ENCODE results near the gene SLF2.
"Not testable (repeated sequence)": the region's sequence is repeated elsewhere in the genome, so short reads cannot be mapped to it uniquely, and the experiment has no call there.

The SLF2 gene

DNA sequence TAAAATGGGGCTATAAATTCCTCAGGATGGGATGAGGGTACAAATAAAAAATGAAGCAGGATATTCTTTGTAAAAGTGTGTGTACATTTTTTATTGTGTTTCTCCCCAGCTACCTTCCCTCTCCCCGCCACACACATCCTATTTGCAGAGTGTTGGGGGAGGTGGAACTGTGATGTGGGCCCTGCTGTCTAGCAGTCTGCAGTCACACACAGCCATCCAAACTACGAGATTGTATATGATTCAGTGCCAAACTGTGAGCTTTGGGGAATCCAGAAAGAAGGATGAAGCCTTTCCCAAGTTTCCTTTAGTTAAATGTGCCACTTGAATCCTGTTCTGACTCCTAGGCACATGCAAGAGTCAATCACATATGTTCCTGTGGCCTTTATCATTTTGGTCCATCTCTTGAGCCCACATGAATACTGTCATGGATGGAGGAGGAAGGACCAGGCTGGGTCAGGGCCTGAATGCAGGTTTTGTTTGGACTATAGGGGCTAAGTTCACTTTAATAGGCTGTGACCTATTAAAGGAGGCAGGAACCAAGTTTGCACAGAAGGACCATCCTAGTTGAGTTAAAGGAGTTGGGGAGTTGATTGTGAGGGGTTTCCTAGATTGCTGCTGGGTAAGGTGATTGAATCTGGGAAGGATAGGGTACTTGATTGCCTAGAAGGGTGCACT is 55.4 kb downstream of the SLF2 start:
- H3K4me3 ChIP-seq (ENCODE audit: low read depth in 1 of 5, low read length in 5 of 5): peak overlapping the region in 1 of 5 donors; percentile 69

GRCh38 chr10:100968863-100969186 is 56.1 kb downstream of the SLF2 start:
- H3K9me3 ChIP-seq (ENCODE audit: control insufficient read depth in 5 of 5, low read length in 5 of 5): no peaks in the 10 kb centered on the region
- peak overlapping the region in 4 of 5 donors; percentile 2 to 79 (median 50) for H3K9ac ChIP-seq (ENCODE audit: low read length in 5 of 5)
- peaks cover 2 to 16% (median 14%) of the 10 kb centered on the region in 5 donors for H3K4me1 ChIP-seq (ENCODE audit: control insufficient read depth in 5 of 5, insufficient read depth in 5 of 5, low read length in 5 of 5)
- peaks cover 9 to 25% (median 18%) of the 10 kb centered on the region in 5 donors for H3K36me3 ChIP-seq (ENCODE audit: control insufficient read depth in 5 of 5, insufficient read depth in 5 of 5, low read length in 5 of 5)
- no peaks in the 10 kb centered on the region for H3K27me3 ChIP-seq (ENCODE audit: control insufficient read depth in 5 of 5, insufficient read depth in 4 of 5, low read length in 5 of 5)
- peak overlapping the region; percentile 47 to 74 (median 69) for H3K4me3 ChIP-seq (ENCODE audit: low read depth in 1 of 5, low read length in 5 of 5)
- H3K27ac ChIP-seq (ENCODE audit: low read depth, low read length): no peak overlapping the region

More for the DNA sequence above, 55.4 kb downstream of the SLF2 start:
- Histone ChIP-seq H3K9ac (ENCODE audit: low read length in 5 of 5) (peak overlapping the region in 2 of 5 donors; percentile 26 to 39), H3K36me3 (ENCODE audit: control insufficient read depth in 5 of 5, insufficient read depth in 5 of 5, low read length in 5 of 5) (peaks cover 14 to 29% (median 19%) of the 10 kb centered on the region in 5 donors), H3K4me1 (ENCODE audit: control insufficient read depth in 5 of 5, insufficient read depth in 5 of 5, low read length in 5 of 5) (peaks cover 2 to 16% (median 14%) of the 10 kb centered on the region in 5 donors), H3K9me3 (ENCODE audit: control insufficient read depth in 5 of 5, low read length in 5 of 5) (no peaks in the 10 kb centered on the region), H3K27me3 (ENCODE audit: control insufficient read depth in 5 of 5, insufficient read depth in 4 of 5, low read length in 5 of 5) (no peaks in the 10 kb centered on the region), H3K27ac (ENCODE audit: low read depth, low read length) (no peak overlapping the region)

DNA sequence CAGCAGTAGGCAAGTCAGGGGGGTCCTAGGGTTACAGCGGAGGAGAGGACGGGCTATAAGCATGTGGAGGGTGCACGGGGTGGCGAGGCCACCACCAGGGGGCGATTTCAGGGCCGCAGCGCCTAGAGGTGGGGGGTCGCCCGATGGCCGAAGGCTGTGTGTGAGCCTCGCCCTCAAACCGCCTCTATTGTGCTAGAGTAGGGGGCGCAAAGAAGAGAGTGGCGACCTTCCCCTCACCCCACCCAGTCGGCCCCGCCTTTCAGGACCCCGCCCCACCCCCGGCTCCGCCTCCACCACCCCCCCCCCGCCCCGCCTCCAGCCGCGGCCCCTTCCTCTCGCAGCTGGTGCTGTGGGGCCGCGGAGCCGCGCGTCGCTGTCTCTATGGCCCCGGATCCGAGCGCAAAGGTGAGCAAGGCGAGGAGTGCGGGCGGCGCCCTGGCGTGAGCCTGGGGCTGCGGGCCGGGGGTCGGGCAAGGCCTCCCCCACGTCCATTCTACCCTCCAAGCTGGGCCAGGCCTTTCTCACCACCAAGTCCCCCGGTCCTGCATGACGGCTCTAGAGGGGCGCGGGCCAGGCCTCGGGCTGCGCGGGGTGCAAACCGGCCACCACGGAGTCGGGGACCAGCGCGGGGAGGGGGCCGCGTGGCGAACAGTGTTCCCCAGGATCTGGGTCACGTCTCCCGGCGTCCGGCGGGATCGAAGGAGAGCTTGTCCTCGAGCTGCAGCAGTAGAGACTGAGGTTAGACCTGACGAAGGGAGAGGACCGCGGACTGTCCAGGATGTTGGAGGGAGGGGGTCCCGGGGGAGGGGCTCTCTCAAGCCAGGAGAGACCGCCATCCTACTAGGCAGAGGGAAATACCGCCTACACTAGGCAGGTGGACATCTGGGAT is 56.7 kb downstream of the SLF2 start, which contains the start of gene SEMA4G:
TSS of gene SEMA4G (plus strand) at position 318 of the 889 bp plus-strand sequence. CDS start 3,409 bp downstream, outside the sequence.
- H3K36me3 ChIP-seq (ENCODE audit: control insufficient read depth in 5 of 5, insufficient read depth in 5 of 5, low read length in 5 of 5): peaks cover 5 to 19% (median 12%) of the 10 kb centered on the region in 5 donors
- peak within 1 kb of the TSS; percentile 47 to 74 (median 69) for H3K4me3 ChIP-seq (ENCODE audit: low read depth in 1 of 5, low read length in 5 of 5)
- peaks cover 2 to 16% (median 14%) of the 10 kb centered on the region in 5 donors for H3K4me1 ChIP-seq (ENCODE audit: control insufficient read depth in 5 of 5, insufficient read depth in 5 of 5, low read length in 5 of 5)
- H3K9ac ChIP-seq (ENCODE audit: low read length in 5 of 5): peak within 1 kb of the TSS in 4 of 5 donors; percentile 20 to 79 (median 60)
- no peaks in the 10 kb centered on the region for H3K27me3 ChIP-seq (ENCODE audit: control insufficient read depth in 5 of 5, insufficient read depth in 4 of 5, low read length in 5 of 5)
- no peaks in the 10 kb centered on the region for H3K9me3 ChIP-seq (ENCODE audit: control insufficient read depth in 5 of 5, low read length in 5 of 5)
- H3K27ac ChIP-seq (ENCODE audit: low read depth, low read length): no peak within 1 kb of the TSS

DNA sequence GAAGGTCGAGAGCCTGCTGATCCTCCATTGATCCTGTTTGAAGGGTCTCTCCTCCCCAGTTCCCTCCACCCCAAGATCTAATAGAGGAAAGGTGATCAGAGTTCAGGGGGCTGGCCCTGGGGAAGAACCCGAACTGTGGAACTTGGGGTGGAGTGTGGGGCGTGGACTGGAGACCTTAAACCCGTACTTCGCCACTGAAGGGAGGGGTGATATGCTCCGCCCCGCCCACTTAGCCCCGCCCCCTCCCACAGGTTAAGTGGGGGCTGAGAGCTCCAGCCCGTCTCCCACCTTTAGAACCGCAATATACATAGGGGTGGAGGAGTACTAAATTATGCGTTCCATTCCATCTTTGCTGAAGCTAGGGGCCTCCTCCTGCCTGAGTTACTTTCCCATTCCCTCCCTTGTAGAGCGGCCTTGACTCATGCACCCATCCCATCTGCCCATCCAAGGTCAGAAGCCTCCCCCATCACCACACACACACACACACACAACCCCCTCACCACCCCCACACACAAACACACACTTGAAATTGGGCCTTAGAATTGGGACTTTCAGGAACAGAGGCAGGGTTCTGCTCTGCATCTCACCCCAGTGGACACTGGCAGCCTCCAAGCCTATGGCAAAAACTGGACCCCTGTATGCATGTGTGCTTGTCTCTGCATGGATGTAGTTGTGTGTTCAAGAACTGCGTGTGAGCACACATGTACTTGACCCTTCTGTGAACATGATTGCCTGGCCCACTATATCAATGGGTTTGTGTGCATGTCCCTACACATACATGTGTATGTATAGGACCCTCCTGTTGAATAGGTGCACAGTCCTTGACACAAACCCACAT is 57.5 kb downstream of the SLF2 start:
- peak overlapping the region in 3 of 5 donors; percentile 53 to 73 (median 59) for H3K9ac ChIP-seq (ENCODE audit: low read length in 5 of 5)

GRCh38 chr10:100970914-100971811 is 58.4 kb downstream of the SLF2 start:
- H3K9me3 ChIP-seq (ENCODE audit: control insufficient read depth in 5 of 5, low read length in 5 of 5): no peaks in the 10 kb centered on the region
- no peak overlapping the region for H3K9ac ChIP-seq (ENCODE audit: low read length in 5 of 5)
- no peak overlapping the region for H3K27ac ChIP-seq (ENCODE audit: low read depth, low read length)
- no peak overlapping the region for H3K4me3 ChIP-seq (ENCODE audit: low read depth in 1 of 5, low read length in 5 of 5)
- H3K36me3 ChIP-seq (ENCODE audit: control insufficient read depth in 5 of 5, insufficient read depth in 5 of 5, low read length in 5 of 5): peaks cover 0 to 8% (median 5%) of the 10 kb centered on the region in 5 donors
- H3K27me3 ChIP-seq (ENCODE audit: control insufficient read depth in 5 of 5, insufficient read depth in 4 of 5, low read length in 5 of 5): no peaks in the 10 kb centered on the region
- peaks cover 2 to 16% (median 14%) of the 10 kb centered on the region in 5 donors for H3K4me1 ChIP-seq (ENCODE audit: control insufficient read depth in 5 of 5, insufficient read depth in 5 of 5, low read length in 5 of 5)

More for the DNA sequence above, 57.5 kb downstream of the SLF2 start:
- H3K27ac ChIP-seq (ENCODE audit: low read depth, low read length): no peak overlapping the region
- no peaks in the 10 kb centered on the region for H3K9me3 ChIP-seq (ENCODE audit: control insufficient read depth in 5 of 5, low read length in 5 of 5)
- peaks cover 2 to 16% (median 14%) of the 10 kb centered on the region in 5 donors for H3K4me1 ChIP-seq (ENCODE audit: control insufficient read depth in 5 of 5, insufficient read depth in 5 of 5, low read length in 5 of 5)
- peak overlapping the region; percentile 35 to 71 (median 56) for H3K4me3 ChIP-seq (ENCODE audit: low read depth in 1 of 5, low read length in 5 of 5)
- H3K36me3 ChIP-seq (ENCODE audit: control insufficient read depth in 5 of 5, insufficient read depth in 5 of 5, low read length in 5 of 5): peaks cover 4 to 16% (median 12%) of the 10 kb centered on the region in 5 donors
- no peaks in the 10 kb centered on the region for H3K27me3 ChIP-seq (ENCODE audit: control insufficient read depth in 5 of 5, insufficient read depth in 4 of 5, low read length in 5 of 5)

GRCh38 chr10:100972115-100972903 is 59.5 kb downstream of the SLF2 start:
- H3K27me3 ChIP-seq (ENCODE audit: control insufficient read depth in 5 of 5, insufficient read depth in 4 of 5, low read length in 5 of 5): no peaks in the 10 kb centered on the region
- no peaks in the 10 kb centered on the region for H3K9me3 ChIP-seq (ENCODE audit: control insufficient read depth in 5 of 5, low read length in 5 of 5)
- H3K4me1 ChIP-seq (ENCODE audit: control insufficient read depth in 5 of 5, insufficient read depth in 5 of 5, low read length in 5 of 5): peaks cover 2 to 16% (median 14%) of the 10 kb centered on the region in 5 donors
- H3K4me3 ChIP-seq (ENCODE audit: low read depth in 1 of 5, low read length in 5 of 5): no peak overlapping the region
- H3K36me3 ChIP-seq (ENCODE audit: control insufficient read depth in 5 of 5, insufficient read depth in 5 of 5, low read length in 5 of 5): peaks cover 0 to 1% (median 0%) of the 10 kb centered on the region in 5 donors
- H3K27ac ChIP-seq (ENCODE audit: low read depth, low read length): no peak overlapping the region
- H3K9ac ChIP-seq (ENCODE audit: low read length in 5 of 5): no peak overlapping the region

DNA sequence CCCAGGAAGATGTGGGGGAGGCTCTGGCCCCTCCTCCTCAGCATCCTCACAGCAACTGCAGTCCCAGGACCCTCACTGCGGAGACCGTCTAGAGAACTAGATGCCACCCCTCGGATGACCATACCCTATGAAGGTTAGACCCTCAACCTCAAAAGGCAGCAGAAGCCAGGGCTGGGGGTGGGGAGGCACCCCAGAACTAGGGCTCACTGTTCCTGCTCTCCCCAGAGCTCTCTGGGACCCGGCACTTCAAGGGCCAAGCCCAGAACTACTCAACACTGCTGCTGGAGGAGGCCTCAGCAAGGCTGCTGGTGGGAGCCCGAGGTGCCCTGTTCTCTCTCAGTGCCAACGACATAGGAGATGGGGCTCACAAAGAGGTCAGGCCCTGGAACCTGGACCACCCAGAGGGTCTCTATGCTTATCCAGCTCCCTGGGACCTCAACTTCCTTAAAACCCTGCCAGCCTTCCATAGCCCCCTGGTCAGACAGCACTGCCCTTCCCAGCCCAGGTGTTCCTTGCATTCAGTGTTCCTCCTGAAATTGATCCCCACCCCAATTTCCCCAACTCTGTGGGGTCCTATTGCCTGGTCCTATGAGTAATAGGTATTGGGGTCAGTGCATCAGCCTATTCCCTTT is 60.3 kb downstream of the SLF2 start:
- H3K4me3 ChIP-seq (ENCODE audit: low read depth in 1 of 5, low read length in 5 of 5): no peak overlapping the region
- H3K27me3 ChIP-seq (ENCODE audit: control insufficient read depth in 5 of 5, insufficient read depth in 4 of 5, low read length in 5 of 5): no peaks in the 10 kb centered on the region
- peaks cover 0 to 3% (median 1%) of the 10 kb centered on the region in 5 donors for H3K36me3 ChIP-seq (ENCODE audit: control insufficient read depth in 5 of 5, insufficient read depth in 5 of 5, low read length in 5 of 5)
- H3K9me3 ChIP-seq (ENCODE audit: control insufficient read depth in 5 of 5, low read length in 5 of 5): no peaks in the 10 kb centered on the region
- H3K27ac ChIP-seq (ENCODE audit: low read depth, low read length): no peak overlapping the region
- no peak overlapping the region for H3K9ac ChIP-seq (ENCODE audit: low read length in 5 of 5)
- H3K4me1 ChIP-seq (ENCODE audit: control insufficient read depth in 5 of 5, insufficient read depth in 5 of 5, low read length in 5 of 5): peaks cover 2 to 16% (median 14%) of the 10 kb centered on the region in 5 donors

GRCh38 chr10:100975397-100975796 is 62.6 kb downstream of the SLF2 start:
- not testable (repeated sequence) for H3K27me3 ChIP-seq (ENCODE audit: control insufficient read depth in 5 of 5, insufficient read depth in 4 of 5, low read length in 5 of 5); H3K4me3 ChIP-seq (ENCODE audit: low read depth in 1 of 5, low read length in 5 of 5); H3K9me3 ChIP-seq (ENCODE audit: control insufficient read depth in 5 of 5, low read length in 5 of 5); H3K4me1 ChIP-seq (ENCODE audit: control insufficient read depth in 5 of 5, insufficient read depth in 5 of 5, low read length in 5 of 5); H3K9ac ChIP-seq (ENCODE audit: low read length in 5 of 5); H3K27ac ChIP-seq (ENCODE audit: low read depth, low read length)
- H3K36me3 ChIP-seq (ENCODE audit: control insufficient read depth in 5 of 5, insufficient read depth in 5 of 5, low read length in 5 of 5): peaks cover 0 to 23% (median 20%) of the 10 kb centered on the region in 5 donors

All from subcutaneous abdominal adipose tissue (tissue), 5 donors.